Muscle layer of colon (tissue), 2 donors: Measurements from ENCODE around the gene ASH1L.
"Not testable (repeated sequence)": the region's sequence is repeated elsewhere in the genome, so short reads cannot be mapped to it uniquely, and the experiment has no call there.

Experiments
- H3K27ac ChIP-seq: one replicate; pipeline ENCODE4 v1.7.0; 2013; ENCODE audit warnings: low read depth, mild to moderate bottlenecking, low read length, moderate library complexity
- H3K27me3 ChIP-seq, 2 donors: one replicate each; pipeline ENCODE4 v1.7.0; 2013; ENCODE audit warnings: low read length in 2 of 2, mild to moderate bottlenecking in 2 of 2; ENCODE audit not compliant: insufficient read depth in 2 of 2, control insufficient read depth in 1 of 2
- H3K36me3 ChIP-seq: one replicate; pipeline ENCODE4 v1.7.0; 2013; ENCODE audit warnings: mild to moderate bottlenecking, low read length; ENCODE audit not compliant: insufficient read depth
- H3K4me1 ChIP-seq: one replicate; pipeline ENCODE4 v1.7.0; 2013; ENCODE audit warnings: mild to moderate bottlenecking, low read length; ENCODE audit not compliant: insufficient read depth
- H3K4me3 ChIP-seq, 2 donors: one replicate each; pipeline ENCODE4 v1.7.0; 2013; ENCODE audit warnings: low read length in 2 of 2, low read depth in 1 of 2, mild to moderate bottlenecking in 1 of 2, moderate library complexity in 1 of 2
- H3K9ac ChIP-seq: one replicate; pipeline ENCODE4 v1.7.0; 2013; ENCODE audit warnings: low read length
- H3K9me3 ChIP-seq: one replicate; pipeline ENCODE4 v1.7.0; 2013; ENCODE audit warnings: mild to moderate bottlenecking, low read length
- donor health status: abdominal sarcoma.
- donor health status: Adenocarcinoma of cecum.

Gene ASH1L

GRCh38 chr1:155591770-155592169, 29.2 kb upstream of the ASH1L start:
- H3K36me3 ChIP-seq, result no peaks in the 10 kb centered on the region
- no peaks in the 10 kb centered on the region for H3K9me3 ChIP-seq
- H3K27me3 ChIP-seq, result no peaks in the 10 kb centered on the region
- H3K4me1 ChIP-seq, result no peaks in the 10 kb centered on the region
- no peak overlapping the region for H3K27ac ChIP-seq
- H3K9ac ChIP-seq, result no peak overlapping the region
- no peak overlapping the region for H3K4me3 ChIP-seq

GRCh38 chr1:155590516-155591247, 28.1 kb upstream of the ASH1L start:
- not testable (repeated sequence) for H3K27ac ChIP-seq, H3K4me1 ChIP-seq, H3K27me3 ChIP-seq, H3K9ac ChIP-seq, H3K36me3 ChIP-seq, H3K9me3 ChIP-seq, H3K4me3 ChIP-seq

- H3K4me3 ChIP-seq, H3K9me3 ChIP-seq: not testable (repeated sequence)
These were observed 26.7 kb upstream of the ASH1L start for GRCh38 chr1:155589282-155589681.

GRCh38 chr1:155583846-155584245, 21.2 kb upstream of the ASH1L start:
- H3K27ac ChIP-seq, H3K9me3 ChIP-seq, H3K36me3 ChIP-seq, H3K4me3 ChIP-seq, H3K9ac ChIP-seq, H3K4me1 ChIP-seq, H3K27me3 ChIP-seq: not testable (repeated sequence)

More at GRCh38 chr1:155589282-155589681, 26.7 kb upstream of the ASH1L start:
- not testable (repeated sequence) for H3K4me1 ChIP-seq, H3K27me3 ChIP-seq, H3K27ac ChIP-seq, H3K36me3 ChIP-seq, H3K9ac ChIP-seq

GRCh38 chr1:155575608-155576007, 13.0 kb upstream of the ASH1L start:
- H3K4me1 ChIP-seq, H3K27ac ChIP-seq, H3K9me3 ChIP-seq, H3K4me3 ChIP-seq, H3K9ac ChIP-seq, H3K27me3 ChIP-seq, H3K36me3 ChIP-seq: not testable (repeated sequence)

GRCh38 chr1:155574077-155574476, 11.5 kb upstream of the ASH1L start:
- no peaks in the 10 kb centered on the region for H3K9me3 ChIP-seq
- H3K36me3 ChIP-seq, result no peaks in the 10 kb centered on the region
- H3K27ac ChIP-seq, result no peak overlapping the region
- H3K9ac ChIP-seq, result no peak overlapping the region
- H3K4me1 ChIP-seq, result no peaks in the 10 kb centered on the region
- no peak overlapping the region for H3K4me3 ChIP-seq
- no peaks in the 10 kb centered on the region for H3K27me3 ChIP-seq

- Histone ChIP-seq H3K4me1 (no peaks in the 10 kb centered on the region), H3K36me3 (no peaks in the 10 kb centered on the region), H3K27ac (no peak overlapping the region), H3K9ac (no peak overlapping the region), H3K9me3 (no peaks in the 10 kb centered on the region), H3K27me3 (no peaks in the 10 kb centered on the region), H3K4me3 (no peak overlapping the region)
These were observed 8.0 kb upstream of the ASH1L start for GRCh38 chr1:155570593-155570990.

- H3K4me1 ChIP-seq, result no peaks in the 10 kb centered on the region
- no peaks in the 10 kb centered on the region for H3K27me3 ChIP-seq
- no peak overlapping the region for H3K27ac ChIP-seq
- no peaks in the 10 kb centered on the region for H3K9me3 ChIP-seq
- no peak overlapping the region for H3K4me3 ChIP-seq
- no peaks in the 10 kb centered on the region for H3K36me3 ChIP-seq
- no peak overlapping the region for H3K9ac ChIP-seq
These were observed 7.5 kb upstream of the ASH1L start for GRCh38 chr1:155569988-155570592.

GRCh38 chr1:155563377-155564022, 897 bp upstream of the ASH1L start:
- H3K9ac ChIP-seq, result peak overlapping the region; percentile 80
- H3K36me3 ChIP-seq, H3K9me3 ChIP-seq, H3K27me3 ChIP-seq: not testable (repeated sequence)
- peak overlapping the region; percentile 98 for H3K27ac ChIP-seq
- peak overlapping the region; percentile 77 to 95 for H3K4me3 ChIP-seq
- peaks cover 26% of the 10 kb centered on the region for H3K4me1 ChIP-seq

GRCh38 chr1:155561779-155562580, 623 bp downstream of the ASH1L start:
- H3K9ac ChIP-seq, result peak overlapping the region; percentile 53
- not testable (repeated sequence) for H3K9me3 ChIP-seq, H3K27me3 ChIP-seq, H3K36me3 ChIP-seq
- H3K4me3 ChIP-seq, result peak overlapping the region; percentile 82 to 95
- H3K27ac ChIP-seq, result peak overlapping the region; percentile 95
- H3K4me1 ChIP-seq, result peaks cover 26% of the 10 kb centered on the region

- Histone ChIP-seq H3K36me3 (no peaks in the 10 kb centered on the region), H3K9ac (no peak overlapping the region), H3K4me3 (no peak overlapping the region), H3K9me3 (no peaks in the 10 kb centered on the region), H3K27me3 (no peaks in the 10 kb centered on the region), H3K27ac (no peak overlapping the region), H3K4me1 (peaks cover 20% of the 10 kb centered on the region)
These were observed 6.7 kb downstream of the ASH1L start for GRCh38 chr1:155555915-155556314.
